NCI-H510A (cell line): ENCODE data around the gene VPS13D.
"Not testable (repeated sequence)": the region's sequence is repeated elsewhere in the genome, so short reads cannot be mapped to it uniquely, and the experiment has no call there.

Experiments used
- DNase-seq: peaks from one replicate; lab custom pipeline; 2025; lab: John Stamatoyannopoulos, UW

VPS13D gene

GRCh38 chr1:12518931-12519692 is 289.3 kb downstream of the VPS13D start:
- no peak for DNase-seq

GRCh38 chr1:12519693-12520364 is 290.0 kb downstream of the VPS13D start:
- no peak for DNase-seq

- no peak for DNase-seq
These were observed 291.3 kb downstream of the VPS13D start for GRCh38 chr1:12521096-12521495.

- DNase-seq = not testable (repeated sequence)
These were observed 292.9 kb downstream of the VPS13D start for GRCh38 chr1:12522780-12523179.

- no peak for DNase-seq
These were observed 294.4 kb downstream of the VPS13D start for GRCh38 chr1:12524266-12524665.

- DNase-seq = no peak
These were observed 295.7 kb downstream of the VPS13D start for GRCh38 chr1:12525311-12526181.

GRCh38 chr1:12527564-12527963 is 297.7 kb downstream of the VPS13D start:
- no peak for DNase-seq

GRCh38 chr1:12528021-12528852 is 298.4 kb downstream of the VPS13D start:
- no peak for DNase-seq

GRCh38 chr1:12529640-12530174 is 299.9 kb downstream of the VPS13D start:
- no peak for DNase-seq

GRCh38 chr1:12530462-12531178 is 300.8 kb downstream of the VPS13D start:
- DNase-seq = no peak

GRCh38 chr1:12531179-12531499 is 301.3 kb downstream of the VPS13D start:
- no peak for DNase-seq

- no peak for DNase-seq
These were observed 302.8 kb downstream of the VPS13D start for GRCh38 chr1:12532405-12533315.

- DNase-seq = no peak
These were observed 306.3 kb downstream of the VPS13D start for GRCh38 chr1:12536023-12536639.

- no peak for DNase-seq
These were observed 307.5 kb downstream of the VPS13D start for GRCh38 chr1:12537294-12537693.

GRCh38 chr1:12537906-12538461 is 308.2 kb downstream of the VPS13D start:
- DNase-seq = no peak

GRCh38 chr1:12538536-12538935 is 308.7 kb downstream of the VPS13D start:
- DNase-seq = not testable (repeated sequence)

GRCh38 chr1:12539320-12539704 is 309.5 kb downstream of the VPS13D start:
- no peak for DNase-seq

- no peak for DNase-seq
These were observed 310.1 kb downstream of the VPS13D start for GRCh38 chr1:12539705-12540579.
